Putamen (tissue), 1 donor: ENCODE data around the gene EXOC6.
"Not testable (repeated sequence)": the region's sequence is repeated elsewhere in the genome, so short reads cannot be mapped to it uniquely, and the experiment has no call there.

Experiments
- DNase-seq: peaks from one replicate; pipeline ENCODE4 v3.0.0-alpha.2; 2016; ENCODE audit warnings: low spot score

EXOC6 gene

DNA sequence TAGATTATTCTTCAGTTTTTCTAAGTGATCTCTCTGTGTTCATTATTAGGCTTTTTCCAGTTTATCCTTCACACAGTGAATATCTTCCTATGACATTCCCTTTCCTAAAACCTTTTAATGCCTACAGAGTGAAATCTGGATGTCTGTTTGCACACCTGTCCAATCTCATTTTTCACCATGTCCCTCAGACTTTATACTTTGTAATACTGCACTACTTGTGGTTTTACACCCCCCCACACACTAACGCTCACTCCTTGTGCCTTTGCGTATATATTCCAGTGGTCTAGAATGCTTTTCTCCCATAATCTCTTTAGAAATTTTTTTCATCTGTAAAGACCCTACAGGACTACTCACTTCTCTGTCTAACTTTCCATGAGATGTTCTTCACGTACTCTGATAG is 98.2 kb downstream of the EXOC6 start:
- no peak for DNase-seq

GRCh38 chr10:92952573-92952972 is 104.3 kb downstream of the EXOC6 start:
- DNase-seq, result not testable (repeated sequence)

DNA sequence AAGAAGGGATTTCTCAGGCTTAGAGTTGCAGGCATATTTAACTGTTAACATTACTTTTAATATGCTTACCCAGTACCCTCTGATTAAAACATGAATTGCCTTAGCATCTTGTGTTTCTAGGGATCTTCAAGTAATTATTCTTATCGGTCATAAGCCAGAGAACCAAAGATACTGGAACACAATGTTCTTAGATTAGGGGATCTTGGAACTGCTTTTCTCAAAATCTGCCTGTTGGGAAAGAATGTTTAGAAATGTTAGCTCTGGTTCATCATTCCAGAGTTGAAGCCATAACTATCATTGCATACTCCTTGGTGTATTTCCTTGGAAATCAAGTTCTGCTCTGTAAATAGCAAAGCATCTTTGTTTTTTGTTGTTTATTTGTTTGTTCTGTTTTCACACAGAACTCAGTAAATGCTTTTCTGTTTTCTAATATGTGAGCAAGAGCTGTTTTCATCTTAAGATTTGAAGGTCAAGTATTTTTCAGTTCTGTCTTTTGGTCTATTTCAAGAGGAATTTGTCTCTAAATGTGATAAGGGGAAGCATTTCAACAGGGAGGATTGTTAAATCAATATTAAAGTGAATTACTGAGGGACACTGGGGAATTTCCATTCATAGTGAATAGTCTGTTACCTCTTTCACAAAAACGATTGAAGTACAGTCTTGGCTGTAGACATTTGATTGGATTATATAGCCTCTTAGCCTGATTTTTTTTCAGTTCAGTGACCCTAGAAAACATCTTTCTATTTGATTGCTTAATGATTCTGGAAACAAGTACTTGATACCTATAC is 109.1 kb downstream of the EXOC6 start:
- DNase-seq, result no peak

DNA sequence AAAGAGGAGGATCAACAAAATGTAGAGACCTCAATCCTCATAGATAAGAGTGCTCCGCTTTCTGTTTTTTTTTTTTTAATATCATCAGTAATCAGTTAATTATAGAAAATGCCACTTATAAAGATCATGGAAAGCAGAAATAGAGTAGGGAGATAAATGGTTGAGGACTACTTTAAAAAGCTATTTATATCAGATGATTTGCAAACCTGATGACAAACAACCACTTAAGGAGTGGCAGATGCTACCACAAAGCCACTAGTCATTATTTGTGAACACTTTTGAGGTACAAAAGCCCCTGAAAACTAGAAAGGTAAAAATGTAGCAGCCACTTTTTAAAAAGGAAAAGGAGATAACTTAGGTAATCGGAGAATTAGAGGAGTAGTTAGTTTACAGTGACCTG is 113.3 kb downstream of the EXOC6 start:
- DNase-seq, result no peak

- DNase-seq, result no peak
These were observed 117.0 kb downstream of the EXOC6 start for GRCh38 chr10:92965314-92965713.

DNA sequence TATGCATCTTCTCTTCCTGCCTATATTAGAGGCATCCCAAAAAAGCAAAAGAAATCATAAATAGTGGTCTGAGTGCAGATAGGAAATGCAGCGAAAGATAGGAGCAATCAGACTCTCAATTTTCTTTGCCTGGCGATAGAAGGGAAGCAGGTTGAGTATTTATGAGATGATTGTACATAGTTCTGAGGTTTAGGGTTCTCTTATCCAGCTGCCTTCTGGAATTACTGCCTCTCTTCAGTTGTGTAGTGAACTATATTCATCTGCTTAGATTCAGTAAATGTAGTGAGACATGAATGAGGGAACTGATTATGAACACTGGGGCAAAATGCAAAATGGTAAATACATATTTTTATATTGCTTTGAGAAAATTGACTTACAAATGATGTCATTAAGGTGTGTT is 119.3 kb downstream of the EXOC6 start:
- DNase-seq, result no peak

GRCh38 chr10:92969151-92969550 is 120.8 kb downstream of the EXOC6 start:
- no peak for DNase-seq

DNA sequence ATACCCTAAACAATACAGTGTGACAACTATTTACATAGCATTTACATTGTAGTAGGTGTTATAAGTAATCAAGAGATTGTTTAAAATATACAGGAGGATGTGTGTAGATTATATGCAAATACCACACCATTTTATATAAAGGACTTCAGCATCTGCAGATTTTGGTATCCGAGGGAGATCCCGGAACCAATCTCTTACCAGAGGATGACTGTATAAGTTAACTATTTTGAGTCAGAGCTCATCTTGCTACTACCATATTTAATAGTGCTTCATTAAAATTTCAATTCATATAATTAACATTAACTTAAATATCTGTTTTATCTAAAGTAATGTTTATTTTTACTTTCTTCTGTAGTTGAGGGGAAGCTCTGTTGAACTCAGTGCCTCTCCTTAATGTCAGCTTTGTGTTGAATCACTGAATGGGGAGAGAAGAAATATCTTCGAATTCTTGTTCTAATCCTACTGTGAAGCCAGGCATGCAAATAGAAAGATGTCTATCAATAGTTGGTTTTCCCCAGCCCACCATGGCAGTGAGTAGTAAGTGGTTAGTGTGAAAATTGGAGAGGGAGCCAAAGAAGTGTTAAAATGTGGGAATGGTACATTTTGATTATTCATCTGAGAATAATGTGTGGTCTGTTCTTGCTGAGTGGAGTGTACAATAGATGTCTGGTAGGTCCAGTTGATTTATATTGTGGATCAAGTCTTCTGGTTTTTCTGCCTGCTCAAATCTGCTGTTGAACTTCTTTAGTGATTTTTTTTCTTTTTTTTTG is 122.2 kb downstream of the EXOC6 start:
- no peak for DNase-seq

GRCh38 chr10:92972066-92972870 is 123.9 kb downstream of the EXOC6 start:
- peak; percentile 3 for DNase-seq

DNA sequence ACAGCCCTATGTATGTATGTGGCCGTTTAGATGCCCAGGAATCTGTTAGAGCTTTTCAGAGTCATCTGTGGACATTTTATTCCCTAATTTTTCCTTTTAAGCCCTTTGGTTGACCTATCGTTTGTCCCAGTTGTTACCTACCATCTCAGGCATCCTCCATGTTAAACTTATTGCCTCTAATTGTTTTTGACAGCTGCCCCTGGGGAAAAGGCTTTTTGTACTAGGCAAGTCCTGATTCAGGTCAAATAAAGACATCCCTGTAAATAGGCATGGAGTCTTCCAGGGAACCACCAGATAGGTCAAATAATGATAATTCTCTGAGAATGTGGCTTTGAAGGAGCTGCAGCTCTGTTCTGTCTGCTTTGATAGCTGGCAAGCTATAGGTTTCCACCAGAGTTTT is 124.6 kb downstream of the EXOC6 start:
- no peak for DNase-seq

DNA sequence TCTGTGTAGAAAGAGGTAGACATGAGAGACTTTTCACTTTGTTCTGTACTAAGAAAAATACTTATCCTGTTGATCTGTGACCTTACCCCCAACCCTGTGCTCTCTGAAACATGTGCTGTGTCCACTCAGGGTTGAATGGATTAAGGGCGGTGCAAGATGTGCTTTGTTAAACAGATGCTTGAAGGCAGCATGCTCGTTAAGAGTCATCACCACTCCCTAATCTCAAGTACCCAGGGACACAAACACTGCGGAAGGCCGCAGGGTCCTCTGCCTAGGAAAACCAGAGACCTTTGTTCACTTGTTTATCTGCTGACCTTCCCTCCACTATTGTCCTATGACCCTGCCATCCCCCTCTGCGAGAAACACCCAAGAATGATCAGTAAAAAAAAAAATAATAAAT is 128.0 kb downstream of the EXOC6 start:
- DNase-seq, result not testable (repeated sequence)

- DNase-seq, result no peak
These were observed 140.9 kb downstream of the EXOC6 start for GRCh38 chr10:92989250-92989649.

GRCh38 chr10:92990615-92991014 is 142.3 kb downstream of the EXOC6 start:
- DNase-seq, result no peak

GRCh38 chr10:92991513-92991912 is 143.2 kb downstream of the EXOC6 start:
- DNase-seq, result no peak

DNA sequence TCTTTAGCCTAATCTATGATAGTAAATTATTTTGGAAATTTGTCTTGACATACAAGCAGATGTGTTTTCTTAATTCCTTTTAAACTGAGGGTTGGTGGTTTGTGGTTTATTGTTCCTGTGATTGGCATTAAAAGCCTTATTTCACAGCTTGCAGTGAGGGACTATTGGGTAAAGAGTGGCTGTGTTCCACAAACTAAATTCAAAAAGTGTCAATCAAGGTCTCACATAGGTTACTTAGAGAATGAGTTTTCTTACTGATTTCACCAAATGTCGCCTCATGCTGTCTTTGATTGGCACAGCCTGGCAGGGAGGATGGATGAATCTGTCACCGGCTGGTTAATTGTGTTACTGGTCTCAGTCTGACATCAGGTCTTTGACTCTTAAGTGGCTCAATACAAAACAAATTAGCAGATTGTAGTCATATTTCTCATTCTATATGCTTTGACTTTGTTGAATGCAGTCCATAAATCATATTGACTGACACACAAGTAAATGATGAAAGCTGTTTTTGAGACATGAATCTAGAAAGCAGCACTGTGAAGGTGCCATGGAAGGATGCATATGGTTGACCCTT is 145.5 kb downstream of the EXOC6 start:
- DNase-seq, result no peak

DNA sequence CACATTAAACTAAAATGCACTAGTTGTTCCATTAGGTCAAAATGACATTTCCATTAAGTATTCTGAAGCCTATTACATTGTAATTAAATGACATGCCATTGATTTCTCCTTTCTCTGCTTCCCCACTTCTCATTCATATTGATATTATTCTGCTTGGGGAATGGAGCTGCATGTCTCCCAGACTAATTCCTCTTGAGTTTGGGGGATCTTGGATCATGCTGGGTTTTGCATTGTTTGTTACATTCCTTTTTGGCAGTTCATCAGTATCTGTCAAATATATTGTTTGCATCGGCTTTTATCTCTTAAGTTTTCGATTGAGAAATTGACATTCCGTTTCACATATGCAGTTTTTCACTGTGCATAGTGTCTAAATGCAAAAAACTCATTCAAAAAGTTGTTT is 147.2 kb downstream of the EXOC6 start:
- no peak for DNase-seq

DNA sequence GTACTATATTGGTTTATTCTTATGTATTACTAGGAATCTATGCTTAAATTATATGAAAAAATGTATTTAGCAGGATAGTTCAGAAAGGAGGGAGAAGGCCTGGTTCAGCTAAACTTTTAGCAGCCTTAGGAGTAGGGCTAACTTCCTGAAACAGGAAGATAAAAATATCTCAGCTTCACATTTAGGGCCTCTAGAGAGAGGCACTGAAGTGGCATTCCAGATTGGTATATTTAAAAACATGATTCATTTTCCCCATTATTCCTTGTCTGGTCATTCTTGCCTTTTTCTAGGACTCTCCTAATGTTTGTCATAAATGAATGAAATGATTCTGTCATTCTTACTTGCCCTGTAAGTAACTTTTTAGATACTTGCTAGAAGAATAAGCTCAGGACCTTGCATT is 149.3 kb downstream of the EXOC6 start:
- DNase-seq, result no peak

DNA sequence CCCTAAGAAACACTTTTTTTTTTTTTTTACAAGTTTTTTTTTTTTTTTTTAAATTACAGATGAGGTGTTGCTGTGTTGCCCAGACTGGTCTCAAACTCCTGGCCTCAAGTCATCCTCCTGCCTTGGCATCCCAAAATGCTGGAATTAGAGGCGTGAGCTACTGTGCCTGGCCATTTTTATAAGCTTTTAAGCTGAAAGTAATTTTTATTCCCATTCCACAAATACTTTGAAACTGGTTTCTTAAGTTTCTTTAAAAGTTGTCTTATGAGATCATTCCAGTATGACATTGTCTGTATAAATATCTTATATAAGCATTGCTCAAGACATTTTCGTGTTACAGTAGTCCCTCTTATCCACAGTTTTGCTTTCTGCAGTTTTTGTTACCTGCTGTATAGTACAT is 150.9 kb downstream of the EXOC6 start:
- DNase-seq, result no peak

DNA sequence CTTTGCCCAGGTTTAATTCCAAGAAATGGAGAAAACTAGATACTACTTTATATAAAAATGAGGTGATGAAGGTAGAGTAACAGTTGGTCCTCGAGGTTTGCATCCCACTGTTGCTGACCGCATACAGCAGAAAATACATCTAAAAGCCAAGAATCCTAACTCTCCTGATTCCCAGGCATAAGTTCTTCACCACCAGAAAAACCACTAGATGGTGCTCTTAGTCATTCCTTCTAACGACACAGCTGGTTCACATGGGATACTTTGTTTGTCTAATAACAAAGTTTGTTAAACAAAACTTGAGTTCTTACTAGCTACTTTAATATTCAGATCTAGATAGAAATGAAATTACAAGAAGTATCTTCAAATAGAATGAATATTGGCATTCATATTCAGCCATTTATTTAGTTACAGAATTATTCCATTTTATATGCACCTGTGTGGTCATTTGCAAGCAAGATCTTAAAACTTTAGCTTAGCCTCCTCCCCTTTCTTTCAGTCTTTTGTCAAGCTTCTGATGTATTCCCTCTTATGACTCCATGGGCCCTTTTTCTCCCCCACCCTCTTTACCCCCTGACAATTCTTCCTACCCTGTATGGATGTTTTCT is 158.2 kb downstream of the EXOC6 start:
- DNase-seq, result no peak

- DNase-seq, result no peak
These were observed 167.4 kb downstream of the EXOC6 start for GRCh38 chr10:93015722-93016121.

- no peak for DNase-seq
These were observed 174.8 kb downstream of the EXOC6 start for GRCh38 chr10:93023013-93023650.
